HCT116 (cell line): ENCODE data around the gene TPK1. TPM values are rescaled to one million over a fixed set of nuclear protein-coding genes. Genes with fewer than 3 reads are reported as not detected.

Experiments used
- ATAC-seq: fragments of 200-7000 bp; cut with Tn5 transposase; 2 replicates; pipeline ENCODE4 v1.9.1; 2020; ENCODE audit warnings: mild to moderate bottlenecking, moderate library complexity
- BruUV-seq: library from RNA; stranded (reverse); fragments of 400-500 nt; replicated peaks from 2 replicates; lab custom pipeline; 2021; lab: Mats Ljungman, UMichigan
- CTCF ChIA-PET: fragments of 300-600 bp; sonication (Branson Sonifier 250); formaldehyde crosslinking; loops from one replicate; lab custom pipeline; 2021; ENCODE audit warnings: antibody characterized with exemption; lab: Charles Lee
- POLR2A ChIA-PET: fragments of 300-600, 350-600 bp; sonication (Branson Sonifier 250); formaldehyde crosslinking; loops from one replicate; lab custom pipeline; 2021; ENCODE audit warnings: antibody characterized with exemption; lab: Charles Lee
- RAD21 ChIA-PET, 2 experiments: fragments of 300-600 bp; sonication (Branson Sonifier 250); formaldehyde crosslinking; loops; one replicate each; lab custom pipeline; 2023; ENCODE audit warnings: low total read pairs in 2 of 2; ENCODE audit not compliant: uncharacterized antibody in 2 of 2, unreplicated experiment in 2 of 2, low non-redundant PET in 1 of 2; lab: Charles Lee
- DNase-seq: peaks from one replicate; pipeline ENCODE4 v3.0.0-alpha.2; 2010; ENCODE audit warnings: low read depth, low spot score
- H2AFZ ChIP-seq: fragments of 200-600 bp; shearing (Covaris generic), sonication (generic); 2 replicates; pipeline ENCODE4 v1.6.1; 2017; ENCODE audit warnings: low read depth, mixed run types, mixed read lengths, antibody characterized with exemption, low read length; ENCODE audit not compliant: poor library complexity, severe bottlenecking
- H3K27ac ChIP-seq: 2 replicates; pipeline ENCODE4 v1.5.1; 2012; ENCODE audit warnings: low read depth, low read length
- H3K27me3 ChIP-seq: fragments of 200-600 bp; sonication (generic); 2 replicates; pipeline ENCODE4 v1.6.1; 2016; ENCODE audit warnings: mixed run types, low read length, mixed read lengths; ENCODE audit not compliant: insufficient read depth
- H3K36me3 ChIP-seq, 2 experiments: fragments of 200-500 bp in 1 of 2; fragments of 200-600 bp in 1 of 2; sonication (Bioruptor generic) in 1 of 2; sonication (generic) in 1 of 2; 2 replicates each; pipeline versions ENCODE4 v1.5.1 to v1.6.1; 2014 to 2016; ENCODE audit warnings: low read length in 2 of 2, inconsistent platforms in 1 of 2, mixed read lengths in 1 of 2, mixed run types in 1 of 2; ENCODE audit not compliant: insufficient read depth in 2 of 2, control insufficient read depth in 1 of 2
- H3K4me1 ChIP-seq, 2 experiments: fragments of 200-600 bp in 1 of 2; sonication (generic) in 1 of 2; 2 replicates each; pipeline versions ENCODE4 v1.5.1 to v1.6.1; 2012 to 2017; ENCODE audit warnings: low read length in 2 of 2, inconsistent platforms in 1 of 2, mild to moderate bottlenecking in 1 of 2, mixed read lengths in 1 of 2, mixed run types in 1 of 2, moderate library complexity in 1 of 2; ENCODE audit not compliant: insufficient read depth in 2 of 2, control insufficient read depth in 1 of 2
- H3K4me2 ChIP-seq: fragments of 200-600 bp; sonication (generic); 2 replicates; pipeline ENCODE4 v1.6.1; 2017; ENCODE audit warnings: mixed run types, low read length, mixed read lengths
- H3K4me3 ChIP-seq, 2 experiments: fragments of 200-600 bp in 1 of 2; sonication (generic) in 1 of 2; replicated peaks in 1 of 2; 2 replicates each; pipeline ENCODE4 v1.5.1; 2011 to 2016; ENCODE audit warnings: low read length in 2 of 2, control low read depth in 1 of 2, low read depth in 1 of 2, mild to moderate bottlenecking in 1 of 2, mixed read lengths in 1 of 2, mixed run types in 1 of 2
- H3K79me2 ChIP-seq: fragments of 200-600 bp; sonication (generic); 2 replicates; pipeline ENCODE4 v1.6.1; 2017; ENCODE audit warnings: mild to moderate bottlenecking, mixed run types, low read length, moderate library complexity, mixed read lengths; ENCODE audit not compliant: insufficient read depth
- H3K9ac ChIP-seq: fragments of 200-600 bp; sonication (generic); 2 replicates; pipeline ENCODE4 v1.6.1; 2016; ENCODE audit warnings: low read length, mixed read lengths
- H3K9me2 ChIP-seq: fragments of 200-600 bp; sonication (generic), shearing (Covaris generic); 2 replicates; pipeline ENCODE4 v1.6.1; 2017; ENCODE audit warnings: mixed run types, mild to moderate bottlenecking, moderate library complexity; ENCODE audit not compliant: insufficient read depth
- H3K9me3 ChIP-seq, 2 experiments: fragments of 200-500 bp in 1 of 2; fragments of 200-600 bp in 1 of 2; sonication (Bioruptor generic) in 1 of 2; sonication (generic) in 1 of 2; 2 replicates each; pipeline ENCODE4 v1.6.1; 2014 to 2017; ENCODE audit warnings: low read length in 2 of 2, mixed read lengths in 2 of 2, inconsistent platforms in 1 of 2, low read depth in 1 of 2, mild to moderate bottlenecking in 1 of 2, mixed run types in 1 of 2, moderate library complexity in 1 of 2; ENCODE audit not compliant: control insufficient read depth in 1 of 2, insufficient read depth in 1 of 2
- H4K20me1 ChIP-seq: fragments of 200-600 bp; sonication (generic), shearing (Covaris generic); 2 replicates; pipeline ENCODE4 v1.6.1; 2017; ENCODE audit warnings: mixed run types, mild to moderate bottlenecking, moderate library complexity; ENCODE audit not compliant: insufficient read depth
- EGR1 ChIP-seq: IDR thresholded peaks from 2 replicates; pipeline ENCODE4 v1.6.1; 2012; ENCODE audit warnings: low read depth
- ELF1 ChIP-seq: IDR thresholded peaks from 2 replicates; pipeline ENCODE4 v1.6.1; 2012; ENCODE audit warnings: low read depth, borderline replicate concordance
- EZH2phosphoT487 ChIP-seq: fragments of 200-600 bp; IDR thresholded peaks from 2 replicates; pipeline ENCODE4 v1.6.1; 2018; ENCODE audit warnings: antibody characterized with exemption, borderline replicate concordance
- MAX ChIP-seq: IDR thresholded peaks from 2 replicates; pipeline ENCODE4 v1.6.1; 2012
- REST ChIP-seq: IDR thresholded peaks from 2 replicates; pipeline ENCODE4 v1.6.1; 2012; ENCODE audit warnings: low read depth
- SIN3A ChIP-seq: IDR thresholded peaks from 2 replicates; pipeline ENCODE4 v1.6.1; 2012; ENCODE audit warnings: low read depth
- TCF7L2 ChIP-seq: IDR thresholded peaks from 2 replicates; pipeline ENCODE4 v1.7.0; 2011; ENCODE audit warnings: borderline replicate concordance, inconsistent platforms; ENCODE audit not compliant: insufficient read depth, insufficient read length; ENCODE audit errors: extremely low read depth
- YY1 ChIP-seq: IDR thresholded peaks from 2 replicates; pipeline ENCODE4 v1.6.1; 2011; ENCODE audit warnings: low read length, low read depth, moderate library complexity, mild to moderate bottlenecking; ENCODE audit not compliant: insufficient replicate concordance; ENCODE audit errors: extremely low read depth
- ZBTB33 ChIP-seq: IDR thresholded peaks from 2 replicates; pipeline ENCODE4 v1.6.1; 2011; ENCODE audit warnings: mild to moderate bottlenecking, low read length, moderate library complexity; ENCODE audit not compliant: insufficient replicate concordance; ENCODE audit errors: extremely low read depth
- ZFX ChIP-seq: fragments of 450-650 bp; IDR thresholded peaks from 2 replicates; pipeline ENCODE4 v1.6.1; 2017
- ZNF274 ChIP-seq: fragments of 200-500 bp; sonication (Bioruptor generic); IDR thresholded peaks from 2 replicates; pipeline ENCODE4 v1.6.1; 2014; ENCODE audit warnings: mild to moderate bottlenecking, low read depth, low read length, inconsistent platforms
- intact Hi-C: fragments of 100-400 bp; cut with micrococcal nuclease; formaldehyde crosslinking; loops from 2 replicates; pipeline ENCODE4 v1.10.0; 2022
- total RNA-seq: library from RNA; stranded (reverse); gene quantifications from one replicate; pipeline ENCODE4 v1.2.1, GENCODE V29; 2021; ENCODE audit not compliant: unreplicated experiment

TPK1 gene
- total RNA-seq, 1 experiment from 2014 or later, result 5.4 TPM

GRCh38 chr7:144777005-144777839 lies 58.6 kb downstream of the TPK1 start:
- H3K9me3 ChIP-seq, result no peaks in the 10 kb centered on the region
- H3K36me3 ChIP-seq, result no peaks in the 10 kb centered on the region
- no peak for TF ChIP-seq ZBTB33
- no peak for TF ChIP-seq EGR1
- TF ChIP-seq ELF1, result no peak
- TF ChIP-seq MAX, result no peak
- no peak for TF ChIP-seq ZNF274
- no peak for TF ChIP-seq EZH2phosphoT487
- no peak for TF ChIP-seq ZFX
- TF ChIP-seq REST, result no peak
- TF ChIP-seq YY1, result no peak
- TF ChIP-seq SIN3A, result no peak
- no peak for TF ChIP-seq TCF7L2
- H3K9me2 ChIP-seq, result no peaks in the 10 kb centered on the region
- no peak overlapping the region for H2AFZ ChIP-seq
- no peaks in the 10 kb centered on the region for H3K79me2 ChIP-seq
- H3K4me1 ChIP-seq, result no peaks in the 10 kb centered on the region
- no peaks in the 10 kb centered on the region for H4K20me1 ChIP-seq
- ChIA-PET RAD21 (no interaction called here), CTCF (no interaction called here), POLR2A (no interaction called here)
- DNase-seq (no peak), ATAC-seq (no peak)
- H3K4me3 ChIP-seq, result no peak overlapping the region
- H3K9ac ChIP-seq, result no peak overlapping the region
- intact Hi-C loops, result no loop called here
- BruUV-seq, result no TSS peak
- H3K27ac ChIP-seq, result no peak overlapping the region
- H3K4me2 ChIP-seq, result no peak overlapping the region
- no peaks in the 10 kb centered on the region for H3K27me3 ChIP-seq
